Upper lobe of left lung (tissue), 6 donors: Measurements from ENCODE around the gene DMAC2. TPM values are rescaled to one million over a fixed set of nuclear protein-coding genes. Genes with fewer than 3 reads are reported as not detected.

Experiments used
- ATAC-seq, 2 donors: fragments of 200-7000 bp; cut with Tn5 transposase; one replicate each; pipeline ENCODE4 v1.9.1; 2022; ENCODE audit warnings: mild to moderate bottlenecking in 2 of 2, moderate library complexity in 2 of 2; ENCODE audit not compliant: low FRiP score in 2 of 2
- DNase-seq, 2 donors: peaks; one replicate each; pipeline ENCODE4 v3.0.0-alpha.2; 2019 to 2020
- H3K27ac ChIP-seq, 4 donors: fragments of 200-600 bp; sonication (generic); one replicate each; pipeline ENCODE4 v1.5.1; 2016 to 2019
- H3K27me3 ChIP-seq, 4 donors: fragments of 200-600 bp; sonication (generic); one replicate each; pipeline ENCODE4 v1.5.1; 2017 to 2019
- H3K36me3 ChIP-seq, 4 donors: fragments of 200-600 bp; sonication (generic); one replicate each; pipeline ENCODE4 v1.5.1; 2016 to 2019
- H3K4me1 ChIP-seq, 4 donors: fragments of 200-600 bp; sonication (generic); one replicate each; pipeline ENCODE4 v1.5.1; 2018 to 2019
- H3K4me3 ChIP-seq, 4 donors: fragments of 200-600 bp; sonication (generic); one replicate each; pipeline ENCODE4 v1.5.1; 2017 to 2019; ENCODE audit warnings: mild to moderate bottlenecking in 2 of 4, moderate library complexity in 1 of 4
- H3K9me3 ChIP-seq, 4 donors: fragments of 200-600 bp; sonication (generic); one replicate each; pipeline ENCODE4 v1.5.1; 2018 to 2019
- EP300 ChIP-seq, 4 donors: sonication (generic); formaldehyde crosslinking; IDR thresholded peaks; one replicate each; pipeline ENCODE4 v1.5.1; 2017; ENCODE audit warnings: antibody characterized with exemption in 4 of 4, control low read depth in 2 of 4
- POLR2A ChIP-seq, 4 donors: fragments of 450-650 bp; IDR thresholded peaks; one replicate each; pipeline ENCODE4 v1.5.1; 2016 to 2017; ENCODE audit warnings: antibody characterized with exemption in 4 of 4, mild to moderate bottlenecking in 2 of 4
- POLR2AphosphoS5 ChIP-seq, 2 donors: sonication (generic); formaldehyde crosslinking; IDR thresholded peaks; one replicate each; pipeline ENCODE4 v1.5.1; 2017; ENCODE audit warnings: antibody characterized with exemption in 2 of 2
- WGBS, 2 donors: methylation state at CpG; one replicate each; pipeline ENCODE4 v1.1.5; 2017 to 2018; 5-methylcytosine and 5-hydroxymethylcytosine counted together
- total RNA-seq, 6 donors: library from RNA; depleted of rRNA in 4 of 6; stranded (reverse); fragments of >200 nt in 4 of 6; gene quantifications; one replicate each; pipeline versions ENCODE4 v1.1.0 to v1.2.1, GENCODE V29; 2016 to 2021
- TF ChIP-seq, protein P1 (sequence below), 6 experiments: fragments of 450-650 bp in 4 of 6; fragments of 200-600 bp in 2 of 6; sonication (generic) in 2 of 6; IDR thresholded peaks; one replicate each; pipeline ENCODE4 v1.5.1; 2016 to 2019; ENCODE audit warnings: antibody characterized with exemption in 6 of 6
- donor health status: DM: no; HTN: no; CAD: no; lungs with moderate emphysema.
- donor health status: DM: no; HTN: yes; CAD: no; lungs with severe emphysema.

DMAC2 gene
- total RNA-seq, 6 donors from 2014 or later: 28.9 to 63.1 (median 38.3) TPM

DNA sequence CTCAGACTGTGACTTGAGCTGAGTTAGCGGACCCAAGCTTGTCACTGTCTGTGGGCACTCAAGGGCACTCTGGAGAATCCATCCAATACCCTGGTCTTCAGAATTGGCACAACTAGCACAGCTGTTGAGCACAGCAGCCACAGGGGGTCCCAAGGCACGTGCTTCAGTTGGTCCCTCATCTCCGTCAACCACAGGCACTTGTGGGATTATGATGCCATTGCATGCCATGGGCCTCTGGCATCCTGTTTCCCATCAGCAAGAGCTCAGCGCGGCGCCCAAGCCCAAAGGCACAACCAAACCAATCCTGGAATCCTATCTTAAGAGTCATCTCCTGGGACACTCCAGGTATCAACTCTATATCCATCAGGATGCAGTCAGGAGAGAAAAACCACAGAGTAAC is 8.8 kb downstream of the DMAC2 start:
- WGBS, 2 donors: 85 to 100% methylated on average over 1 to 6 of the region's 6 CpGs
- no peaks in the 10 kb centered on the region for H3K27me3 ChIP-seq
- no peak overlapping the region for H3K27ac ChIP-seq
- H3K36me3 ChIP-seq: peaks cover 5 to 39% (median 24%) of the 10 kb centered on the region in 4 donors
- TF ChIP-seq POLR2A (IDR thresholded peaks at IDR 0.05) (no peak), POLR2AphosphoS5 (IDR thresholded peaks at IDR 0.05) (no peak), EP300 (IDR thresholded peaks at IDR 0.05) (no peak)
- TF ChIP-seq, protein P1, sequence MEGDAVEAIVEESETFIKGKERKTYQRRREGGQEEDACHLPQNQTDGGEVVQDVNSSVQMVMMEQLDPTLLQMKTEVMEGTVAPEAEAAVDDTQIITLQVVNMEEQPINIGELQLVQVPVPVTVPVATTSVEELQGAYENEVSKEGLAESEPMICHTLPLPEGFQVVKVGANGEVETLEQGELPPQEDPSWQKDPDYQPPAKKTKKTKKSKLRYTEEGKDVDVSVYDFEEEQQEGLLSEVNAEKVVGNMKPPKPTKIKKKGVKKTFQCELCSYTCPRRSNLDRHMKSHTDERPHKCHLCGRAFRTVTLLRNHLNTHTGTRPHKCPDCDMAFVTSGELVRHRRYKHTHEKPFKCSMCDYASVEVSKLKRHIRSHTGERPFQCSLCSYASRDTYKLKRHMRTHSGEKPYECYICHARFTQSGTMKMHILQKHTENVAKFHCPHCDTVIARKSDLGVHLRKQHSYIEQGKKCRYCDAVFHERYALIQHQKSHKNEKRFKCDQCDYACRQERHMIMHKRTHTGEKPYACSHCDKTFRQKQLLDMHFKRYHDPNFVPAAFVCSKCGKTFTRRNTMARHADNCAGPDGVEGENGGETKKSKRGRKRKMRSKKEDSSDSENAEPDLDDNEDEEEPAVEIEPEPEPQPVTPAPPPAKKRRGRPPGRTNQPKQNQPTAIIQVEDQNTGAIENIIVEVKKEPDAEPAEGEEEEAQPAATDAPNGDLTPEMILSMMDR (IDR thresholded peaks at IDR 0.05): no peak
- ATAC-seq: no peak
- H3K4me3 ChIP-seq: no peak overlapping the region
- DNase-seq: no peak
- no peaks in the 10 kb centered on the region for H3K9me3 ChIP-seq
- peaks cover 24 to 44% (median 28%) of the 10 kb centered on the region in 4 donors for H3K4me1 ChIP-seq

DNA sequence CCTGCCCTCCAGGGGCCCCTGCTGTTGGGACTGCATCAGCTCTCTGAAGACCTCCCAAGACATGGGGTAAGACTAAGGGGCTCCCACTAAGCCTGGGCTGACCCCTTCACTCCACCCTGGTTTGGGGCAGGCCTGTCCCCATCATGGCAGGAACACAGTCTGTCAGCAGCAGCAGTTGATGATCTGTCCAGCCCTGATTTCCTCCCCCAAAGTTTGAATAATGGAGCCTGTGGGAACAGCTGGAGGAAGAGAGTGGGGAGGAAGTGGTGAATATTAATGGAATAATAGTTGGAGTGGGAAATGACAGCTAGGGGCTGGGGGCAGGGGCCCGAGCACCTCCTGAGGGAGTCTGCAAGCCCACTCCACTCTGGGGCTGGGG is 11.2 kb downstream of the DMAC2 start:
- WGBS, 2 donors: 27 to 28% methylated on average over 1 of the region's 1 CpG
- H3K36me3 ChIP-seq: peaks cover 5 to 55% (median 29%) of the 10 kb centered on the region in 4 donors
- no peaks in the 10 kb centered on the region for H3K9me3 ChIP-seq

DNA sequence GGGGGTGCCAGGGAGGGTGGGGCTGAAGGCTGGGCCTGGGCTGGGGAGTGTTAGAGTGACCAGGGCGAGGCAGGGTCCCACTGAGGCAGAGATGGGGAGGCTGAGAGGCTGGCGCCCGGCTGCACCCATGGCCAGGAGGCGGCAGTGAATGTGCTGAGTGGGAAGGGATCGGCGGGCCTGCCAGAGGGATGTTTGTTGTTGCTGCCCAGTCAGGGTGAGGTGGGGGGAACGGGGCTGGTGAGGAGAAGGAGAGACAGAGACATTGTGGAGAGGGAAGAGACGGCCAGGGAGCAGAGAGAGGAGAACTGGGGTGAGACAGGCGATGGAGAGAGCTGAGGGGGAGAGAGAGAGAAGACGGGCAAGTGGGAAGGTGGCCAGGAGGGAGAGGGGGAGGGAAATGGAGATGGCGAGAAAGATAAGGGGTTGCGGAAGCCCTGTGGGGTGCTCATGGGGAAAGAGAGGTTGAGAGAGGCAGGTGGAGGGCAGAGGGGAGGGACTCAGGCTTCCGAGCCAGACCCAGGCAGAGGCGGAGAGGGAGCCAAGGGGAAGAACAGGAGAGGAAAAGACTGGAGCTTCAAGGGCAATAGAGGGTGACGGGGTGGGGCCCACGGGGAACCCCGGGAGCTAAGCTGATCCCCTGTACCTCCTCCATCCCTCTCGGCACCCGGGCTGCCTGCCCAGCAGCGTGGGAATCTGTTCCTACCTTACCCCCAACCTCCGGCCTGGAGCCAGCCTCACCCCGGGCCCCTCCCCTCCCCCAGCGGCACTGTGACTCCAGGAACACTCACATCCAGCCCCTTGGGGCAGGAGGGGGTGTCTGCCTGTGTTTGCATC is 11.8 kb downstream of the DMAC2 start:
- ATAC-seq (peak; percentile 42 to 51), DNase-seq (peak; percentile 79 to 84)
- 5% methylated on average over 22 to 23 of the region's 23 CpGs for WGBS, 2 donors
- Histone ChIP-seq H3K27ac (peak overlapping the region; percentile 68 to 95 (median 86)), H3K27me3 (no peaks in the 10 kb centered on the region), H3K4me1 (peaks cover 36 to 74% (median 50%) of the 10 kb centered on the region in 4 donors), H3K36me3 (peaks cover 8 to 55% (median 29%) of the 10 kb centered on the region in 4 donors), H3K4me3 (peak overlapping the region; percentile 36 to 71 (median 51)), H3K9me3 (no peaks in the 10 kb centered on the region)
- TF ChIP-seq POLR2A (IDR thresholded peaks at IDR 0.05) (no peak), POLR2AphosphoS5 (IDR thresholded peaks at IDR 0.05) (peak in 1 of 2 donors; percentile 24)

More for the DNA sequence above, 11.2 kb downstream of the DMAC2 start:
- no peak for TF ChIP-seq POLR2A (IDR thresholded peaks at IDR 0.05)
- no peak for TF ChIP-seq EP300 (IDR thresholded peaks at IDR 0.05)
- TF ChIP-seq, protein P1 (IDR thresholded peaks at IDR 0.05): no peak
- no peak for TF ChIP-seq POLR2AphosphoS5 (IDR thresholded peaks at IDR 0.05)
- H3K4me1 ChIP-seq: peaks cover 36 to 68% (median 50%) of the 10 kb centered on the region in 4 donors
- peak overlapping the region; percentile 68 to 95 (median 86) for H3K27ac ChIP-seq
- H3K4me3 ChIP-seq: peak overlapping the region in 3 of 4 donors; percentile 41 to 71 (median 61)
- no peaks in the 10 kb centered on the region for H3K27me3 ChIP-seq
- DNase-seq: no peak
- no peak for ATAC-seq

DNA sequence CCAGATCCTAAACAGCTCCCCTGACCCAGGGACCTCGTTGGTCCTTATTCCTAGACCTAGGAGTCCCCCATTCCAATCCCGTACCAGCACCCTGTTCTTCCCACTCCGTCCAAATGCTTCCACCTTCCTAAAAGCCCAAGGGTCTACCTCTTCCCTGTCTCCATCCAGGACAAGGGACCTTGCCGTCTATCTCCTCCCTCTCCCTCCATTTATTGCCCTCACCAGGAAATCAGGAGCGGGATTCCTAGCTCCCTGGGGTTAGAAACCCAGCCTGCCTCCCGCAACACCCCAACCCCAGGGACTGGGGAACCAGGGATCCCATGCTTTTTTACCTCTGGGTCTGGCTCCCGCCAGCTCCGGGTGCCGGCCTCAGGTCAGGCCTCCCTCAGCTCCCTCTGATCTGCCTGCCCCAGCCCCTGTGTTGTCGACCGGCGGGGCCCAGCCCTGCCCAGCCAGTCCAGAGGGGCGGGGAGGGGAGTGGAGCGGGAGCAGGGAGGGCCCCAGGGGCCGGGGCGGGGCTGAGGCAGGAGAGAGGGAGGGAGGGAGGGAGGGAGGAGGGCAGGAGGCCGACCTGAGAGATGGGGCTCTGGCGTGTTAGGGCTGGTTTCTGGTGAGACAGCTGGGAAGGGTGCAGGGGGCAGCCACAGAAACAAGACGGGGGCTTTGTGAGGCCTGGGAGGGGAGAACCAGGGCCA is 12.6 kb downstream of the DMAC2 start, which contains the start of gene B3GNT8:
TSS of gene B3GNT8 (minus strand) at position 423 of the 695 bp plus-strand sequence. CDS start 596 bp downstream, outside the sequence.
- H3K4me3 ChIP-seq: peak within 1 kb of the TSS; percentile 36 to 71 (median 51)
- peaks cover 36 to 79% (median 50%) of the 10 kb centered on the region in 4 donors for H3K4me1 ChIP-seq
- peak; percentile 94 for DNase-seq
- 8 to 19% methylated on average over 9 to 12 of the region's 19 CpGs for WGBS, 2 donors
- peaks cover 10 to 55% (median 31%) of the 10 kb centered on the region in 4 donors for H3K36me3 ChIP-seq
- no peaks in the 10 kb centered on the region for H3K27me3 ChIP-seq
- peak within 1 kb of the TSS; percentile 68 to 95 (median 86) for H3K27ac ChIP-seq
- ATAC-seq: peak; percentile 93 to 95
- no peaks in the 10 kb centered on the region for H3K9me3 ChIP-seq
- TF ChIP-seq POLR2A (IDR thresholded peaks at IDR 0.05): peak in 3 of 4 donors; percentile 58 to 96 (median 66)
- TF ChIP-seq, protein P1 (IDR thresholded peaks at IDR 0.05): no peak
- TF ChIP-seq POLR2AphosphoS5 (IDR thresholded peaks at IDR 0.05): peak; percentile 53 to 95
- no peak for TF ChIP-seq EP300 (IDR thresholded peaks at IDR 0.05)
